Stimulated activated CD4-positive, alpha-beta T cell treated with anti-CD3 and anti-CD28 coated beads, Interleukin-12 subunit alpha, Interleukin-12 subunit beta, amount 100 ng/mL, for 48 hours (primary cell): ENCODE measurements around the gene TRAPPC11.
A peak's percentile ranks its signal among the peaks of the same experiment; 100 is the strongest.
"Not testable (repeated sequence)": the region's sequence is repeated elsewhere in the genome, so short reads cannot be mapped to it uniquely, and the experiment has no call there.

ENCODE experiments used
- DNase-seq, 3 donors: peaks; one replicate each; pipeline ENCODE4 v3.0.0-alpha.2; 2020; ENCODE audit warnings: low read depth in 2 of 3, low spot score in 1 of 3

TRAPPC11 gene

GRCh38 chr4:183659029-183659871 is at the start of gene TRAPPC11, which contains the start of gene RWDD4:
TSS of gene TRAPPC11 (plus strand) at chr4:183659293. CDS start at chr4:183663868, 4,575 bp downstream.
TSS of gene RWDD4 (minus strand) at chr4:183659185. CDS start at chr4:183658952, 233 bp downstream.
- DNase-seq = peak; percentile 92 to 93 (median 93)

DNA sequence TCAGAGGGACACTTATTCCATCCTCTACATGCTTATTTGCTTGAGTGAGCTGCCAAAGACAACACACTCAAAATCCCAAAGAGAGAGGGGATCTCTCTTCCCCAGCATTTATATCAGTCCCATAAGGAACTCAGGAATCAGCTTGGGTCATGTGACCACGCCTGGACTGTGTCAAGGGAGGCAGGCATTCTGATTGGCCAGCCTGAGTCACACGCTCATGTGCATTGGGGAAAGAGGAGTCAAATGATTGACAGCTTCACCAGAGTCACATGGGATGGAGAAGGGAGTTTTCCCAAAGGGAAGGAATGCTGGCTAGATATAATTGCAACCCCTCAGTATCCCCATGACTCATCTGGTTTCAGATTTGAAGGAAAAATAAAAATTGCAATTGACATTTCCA is 49.1 kb upstream of the TRAPPC11 start:
- no peak for DNase-seq

DNA sequence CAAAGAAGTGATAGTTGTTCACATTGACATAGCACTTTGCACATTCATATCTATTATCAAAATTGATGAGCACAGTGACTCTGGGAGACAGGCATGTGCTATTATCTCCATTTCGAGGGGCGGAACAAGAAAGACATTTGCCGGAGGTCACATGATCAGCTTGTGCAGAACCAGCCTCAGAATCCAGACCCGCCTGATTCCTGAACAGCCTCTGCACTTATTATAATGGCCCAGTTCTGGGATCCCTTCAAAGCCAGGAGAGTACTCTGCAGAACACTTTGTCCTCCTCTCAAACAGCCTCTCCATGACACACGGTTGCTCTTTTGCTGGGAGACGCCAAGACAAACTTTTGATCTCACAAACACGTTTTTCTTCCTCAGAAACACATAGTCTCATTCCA is 48.5 kb upstream of the TRAPPC11 start:
- no peak for DNase-seq

- no peak for DNase-seq
These were observed 47.8 kb upstream of the TRAPPC11 start for GRCh38 chr4:183611210-183611830.

DNA sequence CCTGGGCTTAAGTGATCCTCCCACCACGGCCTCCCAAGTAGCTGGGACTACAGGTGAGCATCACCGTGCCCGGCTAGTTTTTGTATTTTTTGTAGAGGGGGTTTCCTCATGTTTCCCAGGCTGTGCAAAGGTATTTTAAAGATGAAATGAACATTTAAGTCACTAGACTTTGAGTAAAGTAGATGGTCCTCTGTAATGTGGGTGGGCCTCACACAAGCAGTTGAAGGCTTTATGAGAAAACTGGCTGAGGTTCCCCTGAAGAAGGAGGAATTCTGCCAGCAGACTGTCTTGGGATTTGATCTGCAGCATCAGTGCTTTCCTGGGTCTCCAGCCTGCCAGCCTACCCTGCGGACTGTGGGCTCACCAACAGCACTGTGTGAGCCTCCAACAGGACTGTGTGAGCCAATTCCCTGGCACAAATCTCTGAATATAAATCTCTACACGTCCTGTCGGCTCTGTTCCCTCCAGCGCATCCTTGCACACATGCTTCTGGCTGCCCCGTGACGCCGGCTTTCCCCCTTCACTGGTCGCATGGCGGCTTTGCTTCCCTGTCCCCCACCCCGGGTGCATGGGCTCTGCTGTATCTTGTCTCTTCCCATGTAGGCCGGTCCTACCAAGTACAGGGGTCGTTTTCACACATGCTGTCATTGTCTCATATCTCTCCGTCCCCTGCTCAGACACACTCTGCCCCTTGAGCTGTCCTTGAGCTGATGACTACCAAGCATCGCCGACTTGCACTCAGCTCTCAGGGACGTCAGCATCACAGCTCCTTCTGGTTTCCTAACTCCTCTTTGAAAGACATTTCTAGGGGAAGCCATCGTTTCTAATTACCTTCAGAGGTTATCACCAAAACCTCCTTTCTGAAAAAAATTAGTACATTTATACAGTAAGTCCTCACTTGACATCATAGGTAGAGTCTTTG is 46.5 kb upstream of the TRAPPC11 start:
- no peak for DNase-seq

GRCh38 chr4:183617075-183617474 is 42.0 kb upstream of the TRAPPC11 start:
- no peak for DNase-seq

- no peak for DNase-seq
These were observed 40.4 kb upstream of the TRAPPC11 start for GRCh38 chr4:183618681-183619080.

GRCh38 chr4:183620421-183620820 is 38.7 kb upstream of the TRAPPC11 start:
- no peak for DNase-seq

DNA sequence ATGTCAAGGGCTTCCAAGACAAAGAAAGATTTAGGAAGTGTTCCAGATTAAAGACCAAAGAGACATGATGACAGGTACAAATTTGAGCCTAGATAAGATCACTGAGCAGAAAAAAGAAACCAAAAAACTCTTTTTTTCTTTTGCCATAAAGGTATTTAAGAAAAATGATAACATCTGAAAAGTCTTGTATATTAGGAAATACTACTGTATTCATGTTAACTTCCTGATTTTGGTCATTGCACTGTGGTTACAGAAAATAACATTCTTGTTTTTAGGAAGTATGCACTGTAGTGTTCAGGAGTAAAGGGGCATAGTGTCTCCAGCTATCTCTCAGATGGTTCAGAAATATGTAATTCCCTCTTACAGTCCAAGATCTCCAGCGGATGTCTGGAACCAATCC is 37.2 kb upstream of the TRAPPC11 start:
- DNase-seq = no peak

DNA sequence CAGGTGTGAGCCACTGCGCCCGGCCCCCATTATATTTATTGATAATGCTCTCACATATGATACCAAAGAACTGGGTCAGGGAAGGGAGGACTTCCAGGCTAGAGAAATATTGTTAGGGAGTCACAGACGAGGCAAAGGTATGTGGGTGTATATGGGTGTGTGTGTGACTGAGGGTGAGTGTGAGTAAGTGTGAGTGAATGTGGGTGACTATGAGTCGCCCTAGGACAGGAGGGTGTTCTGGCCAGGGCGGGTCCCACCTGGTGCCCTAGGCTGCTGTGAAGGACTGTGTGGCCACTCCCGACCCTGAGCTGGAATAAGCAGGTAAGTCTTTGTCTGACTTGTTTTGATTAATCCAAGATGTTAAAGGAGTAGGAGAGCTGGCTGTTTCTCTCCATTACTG is 34.5 kb upstream of the TRAPPC11 start:
- no peak for DNase-seq

DNA sequence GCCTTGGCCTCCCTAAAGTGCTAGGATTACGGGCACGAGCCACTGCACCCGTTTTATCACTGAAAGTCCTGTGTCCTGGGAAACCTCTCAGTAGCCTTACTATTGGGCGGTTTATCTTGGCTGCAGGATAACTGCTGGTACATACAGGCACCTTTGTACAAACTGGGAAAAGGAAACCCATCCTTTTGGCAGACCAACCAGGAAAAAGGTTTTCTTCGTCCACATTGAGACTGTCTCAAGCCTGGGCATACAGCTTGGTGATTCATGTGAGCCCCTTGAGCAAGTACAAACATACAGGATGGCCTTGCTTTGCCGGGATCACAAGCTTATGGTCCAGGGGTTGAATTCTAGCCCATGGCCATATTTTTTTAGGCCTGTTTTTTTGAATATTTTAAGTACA is 32.9 kb upstream of the TRAPPC11 start:
- no peak for DNase-seq

DNA sequence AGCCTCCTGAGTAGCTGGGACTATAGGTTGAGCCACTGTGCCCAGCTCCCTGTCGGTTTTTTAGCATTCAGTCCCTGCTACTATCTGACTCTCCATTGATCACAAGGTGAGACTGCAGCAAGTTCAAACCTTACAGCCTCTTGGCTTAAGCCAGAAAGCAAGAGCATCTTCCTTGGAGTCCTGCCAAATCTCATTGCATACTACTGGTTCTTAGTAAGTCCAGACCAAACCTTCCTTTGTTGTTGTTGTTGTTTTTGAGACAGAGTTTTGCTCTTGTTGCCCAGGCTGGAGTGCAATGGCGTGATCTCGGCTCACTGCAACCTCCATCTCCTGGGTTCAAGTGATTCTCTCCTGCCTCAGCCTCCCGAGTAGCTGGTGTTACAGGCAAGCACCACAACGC is 31.8 kb upstream of the TRAPPC11 start:
- DNase-seq = not testable (repeated sequence)

- DNase-seq = no peak
These were observed 31.0 kb upstream of the TRAPPC11 start for GRCh38 chr4:183627979-183628588.

- no peak for DNase-seq
These were observed 27.4 kb upstream of the TRAPPC11 start for GRCh38 chr4:183631577-183632198.

GRCh38 chr4:183632689-183633088 is 26.4 kb upstream of the TRAPPC11 start:
- no peak for DNase-seq

DNA sequence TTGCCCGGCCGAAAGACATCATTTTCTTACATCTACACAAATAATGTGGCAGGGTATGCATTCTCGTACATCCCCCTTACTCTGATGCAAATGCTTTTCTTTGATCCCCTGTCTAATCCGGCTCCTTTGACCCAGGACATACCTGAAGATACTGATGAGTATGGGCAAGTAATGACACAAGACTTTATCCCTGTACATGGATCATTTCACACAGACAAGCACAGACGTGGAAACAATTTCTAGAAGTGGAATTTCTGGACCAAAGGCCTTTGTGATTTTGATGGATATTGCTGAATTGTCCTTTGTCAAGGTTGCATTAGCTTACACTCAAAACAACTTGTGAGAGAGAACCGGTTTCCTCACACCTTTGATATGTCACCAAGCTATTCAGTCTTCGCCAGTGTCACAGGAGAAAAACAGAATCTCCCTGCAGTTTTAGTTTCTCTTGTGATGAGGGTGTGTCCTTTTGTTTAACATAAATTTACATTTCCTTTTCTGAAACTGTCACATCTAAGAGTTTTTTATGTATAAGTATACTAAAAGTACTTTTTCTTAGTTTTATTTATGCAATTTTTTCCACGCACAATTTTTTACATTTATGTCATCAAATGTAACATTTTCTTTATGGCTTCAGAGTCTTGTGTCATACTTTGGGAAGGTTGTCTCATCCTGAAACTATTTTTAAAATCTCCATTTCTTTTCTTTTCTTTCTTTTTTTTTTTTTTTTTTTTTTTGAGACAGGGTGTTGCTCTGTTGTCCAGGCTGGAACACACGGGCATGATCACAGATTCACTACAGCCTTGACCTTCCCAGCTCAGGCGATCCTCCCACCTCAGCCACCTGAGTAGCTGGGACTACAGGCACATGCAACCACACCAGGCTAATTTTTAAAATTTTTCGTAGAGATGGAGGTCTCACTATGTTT is 25.4 kb upstream of the TRAPPC11 start:
- no peak for DNase-seq

GRCh38 chr4:183635321-183635720 is 23.8 kb upstream of the TRAPPC11 start:
- no peak for DNase-seq

GRCh38 chr4:183635741-183636140 is 23.4 kb upstream of the TRAPPC11 start:
- DNase-seq = no peak

GRCh38 chr4:183636503-183636902 is 22.6 kb upstream of the TRAPPC11 start:
- no peak for DNase-seq
